Measurements from ENCODE around the gene MTFR1L. TPM values are rescaled to one million over a fixed set of nuclear protein-coding genes. Genes with fewer than 3 reads are reported as not detected.

Gene MTFR1L
- total RNA-seq, 2 experiments from 2014 or later = 25.5 to 28.0 TPM

DNA sequence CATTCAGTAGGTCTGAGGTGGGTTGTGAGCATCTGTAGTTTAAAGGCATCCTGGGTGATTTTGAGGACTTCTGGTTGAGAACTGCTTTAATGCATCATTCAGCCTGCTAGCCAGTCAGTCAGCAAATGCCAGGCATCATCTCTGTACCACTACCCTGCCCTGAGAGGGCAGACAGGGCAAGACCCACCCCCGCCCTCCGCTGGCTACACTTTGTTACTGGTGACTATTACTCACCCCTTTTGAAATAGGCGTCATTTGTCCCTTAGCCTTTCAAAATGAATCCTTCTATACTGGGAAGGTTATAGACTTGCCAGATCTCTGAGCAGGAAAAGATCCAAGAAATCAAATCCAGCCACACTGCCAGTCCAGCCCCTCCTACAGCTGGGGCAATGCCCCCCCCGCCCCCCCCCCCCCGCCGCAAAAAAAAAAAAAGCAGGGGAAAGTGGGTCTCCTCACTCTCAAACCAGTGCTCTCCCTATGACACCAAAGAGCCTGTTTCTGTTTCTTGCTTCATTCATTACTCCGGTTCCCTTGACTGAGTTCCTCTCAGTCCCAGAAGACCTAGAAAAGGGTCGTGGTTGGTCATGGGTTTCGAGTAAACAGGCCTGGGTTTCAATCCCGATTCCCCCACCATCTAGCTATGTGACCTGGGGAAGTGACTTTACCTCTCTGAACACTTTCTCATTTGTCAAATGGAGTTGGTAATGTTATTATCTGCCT, 15.3 kb upstream of the MTFR1L start:
- no peaks in the 10 kb centered on the region for H3K27me3 ChIP-seq (ENCODE audit: control insufficient read depth in 1 of 2, insufficient read depth in 2 of 2, low read length in 2 of 2)
- no peaks in the 10 kb centered on the region for H3K9me3 ChIP-seq (ENCODE audit: control insufficient read depth in 1 of 2, insufficient read depth in 1 of 2, low read length in 2 of 2)
- ChIA-PET POLR2A (no interaction called here), CTCF (no interaction called here)
- TF ChIP-seq, protein P1, sequence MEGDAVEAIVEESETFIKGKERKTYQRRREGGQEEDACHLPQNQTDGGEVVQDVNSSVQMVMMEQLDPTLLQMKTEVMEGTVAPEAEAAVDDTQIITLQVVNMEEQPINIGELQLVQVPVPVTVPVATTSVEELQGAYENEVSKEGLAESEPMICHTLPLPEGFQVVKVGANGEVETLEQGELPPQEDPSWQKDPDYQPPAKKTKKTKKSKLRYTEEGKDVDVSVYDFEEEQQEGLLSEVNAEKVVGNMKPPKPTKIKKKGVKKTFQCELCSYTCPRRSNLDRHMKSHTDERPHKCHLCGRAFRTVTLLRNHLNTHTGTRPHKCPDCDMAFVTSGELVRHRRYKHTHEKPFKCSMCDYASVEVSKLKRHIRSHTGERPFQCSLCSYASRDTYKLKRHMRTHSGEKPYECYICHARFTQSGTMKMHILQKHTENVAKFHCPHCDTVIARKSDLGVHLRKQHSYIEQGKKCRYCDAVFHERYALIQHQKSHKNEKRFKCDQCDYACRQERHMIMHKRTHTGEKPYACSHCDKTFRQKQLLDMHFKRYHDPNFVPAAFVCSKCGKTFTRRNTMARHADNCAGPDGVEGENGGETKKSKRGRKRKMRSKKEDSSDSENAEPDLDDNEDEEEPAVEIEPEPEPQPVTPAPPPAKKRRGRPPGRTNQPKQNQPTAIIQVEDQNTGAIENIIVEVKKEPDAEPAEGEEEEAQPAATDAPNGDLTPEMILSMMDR (IDR thresholded peaks at IDR 0.05) = no peak
- no peak overlapping the region for H3K27ac ChIP-seq (ENCODE audit: low read depth in 1 of 2, low read length in 2 of 2)
- H3K36me3 ChIP-seq (ENCODE audit: insufficient read depth, low read length) = peaks cover 25% of the 10 kb centered on the region
- ATAC-seq (ENCODE audit: poor library complexity) = no peak
- intact Hi-C loops (cut with DNase I, micrococcal nuclease) = no loop called here
- Mint-ChIP-seq H3K36me3 (ENCODE audit: low read depth) (peaks cover 35% of the 10 kb centered on the region), H3K4me1 (ENCODE audit: low read depth) (peaks cover 50% of the 10 kb centered on the region), H3K27me3 (no peaks in the 10 kb centered on the region), H3K4me3 (peak overlapping the region; percentile 51), H3K27ac (no peak overlapping the region), H3K9me3 (no peaks in the 10 kb centered on the region)
- no peak overlapping the region for H3K4me3 ChIP-seq (ENCODE audit: low read length)
- peak in 1 of 14 experiments; percentile 22 for DNase-seq
- H3K4me1 ChIP-seq (ENCODE audit: insufficient read depth, low read length) = peaks cover 31% of the 10 kb centered on the region

DNA sequence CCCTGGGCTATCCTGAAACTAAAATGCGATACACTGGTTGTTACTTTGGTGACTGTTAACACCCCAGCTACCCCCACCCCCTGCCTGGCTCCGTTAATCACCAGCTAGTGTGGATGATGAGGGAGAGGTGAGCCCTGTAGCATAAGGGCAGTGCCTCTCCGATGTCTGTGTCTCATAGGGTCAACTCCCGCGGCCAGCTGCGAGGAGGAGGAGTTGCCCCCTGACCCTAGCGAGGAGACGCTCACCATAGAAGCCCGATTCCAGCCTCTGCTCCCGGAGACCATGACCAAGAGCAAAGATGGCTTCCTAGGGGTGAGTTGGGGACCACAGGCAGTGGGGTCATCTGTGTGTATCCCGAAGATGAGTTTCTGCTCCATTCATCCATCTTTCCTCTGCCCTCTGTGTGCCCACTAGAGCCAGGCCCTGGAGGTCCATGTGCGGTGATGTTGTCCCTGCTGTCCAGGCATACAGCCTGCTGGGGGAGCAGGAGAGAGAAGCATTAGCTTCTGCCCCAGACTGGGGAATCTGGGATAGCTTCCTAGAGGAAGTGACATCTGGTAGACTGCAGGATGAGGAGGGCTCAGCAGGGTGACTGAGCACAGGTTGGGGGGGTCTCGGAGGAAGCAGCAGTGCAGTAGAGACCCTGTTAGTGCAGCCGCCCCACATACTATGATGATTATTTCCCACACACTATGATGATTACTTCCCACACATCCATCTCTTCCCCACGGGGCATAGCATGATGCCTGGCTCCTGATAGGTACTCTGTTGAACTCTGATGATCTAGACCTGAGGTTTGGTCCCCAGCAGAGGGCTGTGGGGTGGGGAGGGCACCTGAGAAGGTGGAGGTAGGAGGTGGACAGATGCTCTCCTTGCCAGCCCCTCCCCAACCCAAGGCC, 14.5 kb upstream of the MTFR1L start:
- intact Hi-C loops (cut with DNase I, micrococcal nuclease) = no loop called here

GRCh38 chr1:25805863-25806225, 13.9 kb upstream of the MTFR1L start:
- POLR2A ChIA-PET = no interaction called here
- peaks cover 49% of the 10 kb centered on the region for H3K36me3 Mint-ChIP-seq (ENCODE audit: low read depth)
- H3K27ac Mint-ChIP-seq = no peak overlapping the region

More for the DNA sequence above, 14.5 kb upstream of the MTFR1L start:
- H3K4me3 Mint-ChIP-seq = no peak overlapping the region
- H3K27me3 Mint-ChIP-seq = no peaks in the 10 kb centered on the region
- no peaks in the 10 kb centered on the region for H3K9me3 Mint-ChIP-seq
- Histone ChIP-seq H3K9me3 (ENCODE audit: control insufficient read depth in 1 of 2, insufficient read depth in 1 of 2, low read length in 2 of 2) (no peaks in the 10 kb centered on the region), H3K4me3 (ENCODE audit: low read length) (no peak overlapping the region), H3K4me1 (ENCODE audit: insufficient read depth, low read length) (peaks cover 29% of the 10 kb centered on the region), H3K36me3 (ENCODE audit: insufficient read depth, low read length) (peaks cover 31% of the 10 kb centered on the region), H3K27me3 (ENCODE audit: control insufficient read depth in 1 of 2, insufficient read depth in 2 of 2, low read length in 2 of 2) (no peaks in the 10 kb centered on the region), H3K27ac (ENCODE audit: low read depth in 1 of 2, low read length in 2 of 2) (no peak overlapping the region)
- peaks cover 43% of the 10 kb centered on the region for H3K36me3 Mint-ChIP-seq (ENCODE audit: low read depth)
- ATAC-seq (ENCODE audit: poor library complexity) (no peak), DNase-seq (no peak)
- CTCF ChIA-PET = no interaction called here
- POLR2A ChIA-PET = no interaction called here
- TF ChIP-seq, protein P1 (IDR thresholded peaks at IDR 0.05) = no peak
- H3K27ac Mint-ChIP-seq = no peak overlapping the region
- peaks cover 46% of the 10 kb centered on the region for H3K4me1 Mint-ChIP-seq (ENCODE audit: low read depth)

More at GRCh38 chr1:25805863-25806225, 13.9 kb upstream of the MTFR1L start:
- H3K27me3 ChIP-seq (ENCODE audit: control insufficient read depth in 1 of 2, insufficient read depth in 2 of 2, low read length in 2 of 2) = no peaks in the 10 kb centered on the region
- Mint-ChIP-seq H3K4me3 (no peak overlapping the region), H3K27me3 (no peaks in the 10 kb centered on the region), H3K4me1 (ENCODE audit: low read depth) (peaks cover 41% of the 10 kb centered on the region), H3K9me3 (no peaks in the 10 kb centered on the region)
- H3K4me1 ChIP-seq (ENCODE audit: insufficient read depth, low read length) = peaks cover 30% of the 10 kb centered on the region
- no peak for ATAC-seq (ENCODE audit: poor library complexity)
- TF ChIP-seq, protein P1 (IDR thresholded peaks at IDR 0.05) = no peak
- no peak overlapping the region for H3K4me3 ChIP-seq (ENCODE audit: low read length)
- CTCF ChIA-PET = no interaction called here
- no peaks in the 10 kb centered on the region for H3K9me3 ChIP-seq (ENCODE audit: control insufficient read depth in 1 of 2, insufficient read depth in 1 of 2, low read length in 2 of 2)
- no peak overlapping the region for H3K27ac ChIP-seq (ENCODE audit: low read depth in 1 of 2, low read length in 2 of 2)
- intact Hi-C loops (cut with DNase I, micrococcal nuclease) = no loop called here
- H3K36me3 ChIP-seq (ENCODE audit: insufficient read depth, low read length) = peaks cover 31% of the 10 kb centered on the region
- DNase-seq = no peak

Data from CD4-positive, alpha-beta T cell (primary cell).